DOHH2 (cell line): Measurements from ENCODE around the gene SEZ6.

Source experiments
- H3F3A ChIP-seq: fragments of 200-600 bp; sonication (generic), shearing (Covaris generic); 2 replicates; pipeline ENCODE4 v1.6.0; 2016; ENCODE audit warnings: antibody characterized with exemption, mild to moderate bottlenecking; ENCODE audit not compliant: control insufficient read depth, insufficient read depth
- H3K27ac ChIP-seq: fragments of 200-600 bp; sonication (generic); 2 replicates; pipeline ENCODE4 v1.5.1; 2014; ENCODE audit warnings: low read depth, mild to moderate bottlenecking, low read length, moderate library complexity
- H3K27me3 ChIP-seq: fragments of 200-600 bp; sonication (generic); 2 replicates; pipeline ENCODE4 v1.6.1; 2014; ENCODE audit warnings: mild to moderate bottlenecking, low read length, mixed read lengths; ENCODE audit not compliant: control insufficient read depth
- H3K36me3 ChIP-seq: fragments of 200-600 bp; sonication (generic); 2 replicates; pipeline ENCODE4 v1.6.1; 2014; ENCODE audit warnings: mild to moderate bottlenecking, low read length, moderate library complexity, mixed read lengths; ENCODE audit not compliant: control insufficient read depth
- H3K4me1 ChIP-seq: fragments of 200-600 bp; sonication (generic); 2 replicates; pipeline ENCODE4 v1.6.1; 2014; ENCODE audit warnings: mild to moderate bottlenecking, low read length, mixed read lengths; ENCODE audit not compliant: control insufficient read depth
- H3K4me2 ChIP-seq: fragments of 200-600 bp; sonication (generic); 2 replicates; pipeline ENCODE4 v1.6.0; 2014; ENCODE audit warnings: mild to moderate bottlenecking, low read length, moderate library complexity
- H3K4me3 ChIP-seq: fragments of 200-600 bp; sonication (generic); 2 replicates; pipeline ENCODE4 v1.5.1; 2014; ENCODE audit warnings: mild to moderate bottlenecking, low read length, mixed read lengths
- H3K79me2 ChIP-seq: fragments of 200-600 bp; sonication (generic); 2 replicates; pipeline ENCODE4 v1.6.1; 2014; ENCODE audit warnings: mild to moderate bottlenecking, low read length, mixed read lengths; ENCODE audit not compliant: control insufficient read depth
- H3K9me2 ChIP-seq: fragments of 200-600 bp; sonication (generic); replicated peaks from 2 replicates; pipeline ENCODE4 v1.6.1; 2014; ENCODE audit warnings: mild to moderate bottlenecking, low read length, mixed read lengths; ENCODE audit not compliant: control insufficient read depth
- H3K9me3 ChIP-seq: fragments of 200-600 bp; sonication (generic); 2 replicates; pipeline ENCODE4 v1.6.1; 2014; ENCODE audit warnings: antibody characterized with exemption, low read length, mixed read lengths; ENCODE audit not compliant: control insufficient read depth, insufficient read depth
- H4K20me1 ChIP-seq: fragments of 200-600 bp; sonication (generic); 2 replicates; pipeline ENCODE4 v1.6.0; 2014; ENCODE audit warnings: low read depth, mild to moderate bottlenecking, antibody characterized with exemption, low read length, moderate library complexity; ENCODE audit not compliant: control insufficient read depth, insufficient read depth
- CTCF ChIP-seq: fragments of 200-600 bp; sonication (generic); IDR thresholded peaks from one replicate; pipeline ENCODE4 v1.5.1; 2014; ENCODE audit warnings: antibody characterized with exemption, mild to moderate bottlenecking, low read depth, low read length; ENCODE audit not compliant: poor library complexity, severe bottlenecking
- EZH2phosphoT487 ChIP-seq: fragments of 200-600 bp; sonication (generic); IDR thresholded peaks from 2 replicates; pipeline ENCODE4 v1.6.1; 2017; ENCODE audit warnings: borderline replicate concordance, mild to moderate bottlenecking, antibody characterized with exemption, low read length, moderate library complexity, mixed read lengths

The SEZ6 gene

GRCh38 chr17:28985950-28986713 lies 19.7 kb downstream of the SEZ6 start:
- no peak for TF ChIP-seq CTCF
- no peak for TF ChIP-seq EZH2phosphoT487
- Histone ChIP-seq H3K4me2 (no peak overlapping the region), H3K4me1 (peaks cover 38% of the 10 kb centered on the region)

GRCh38 chr17:28983286-28984230 lies 22.3 kb downstream of the SEZ6 start:
- H3K9me2 ChIP-seq: no peaks in the 10 kb centered on the region
- H3K36me3 ChIP-seq: no peaks in the 10 kb centered on the region
- TF ChIP-seq EZH2phosphoT487 (no peak), CTCF (no peak)
- H3F3A ChIP-seq: peaks cover 4% of the 10 kb centered on the region; the same call in 1 of the 2 replicates
- H3K4me3 ChIP-seq: no peak overlapping the region
- H3K27me3 ChIP-seq: no peaks in the 10 kb centered on the region
- no peaks in the 10 kb centered on the region for H4K20me1 ChIP-seq
- H3K9me3 ChIP-seq: no peaks in the 10 kb centered on the region
- H3K4me2 ChIP-seq: peak overlapping the region; percentile 60; the same call in 1 of the 2 replicates
- H3K4me1 ChIP-seq: peaks cover 37% of the 10 kb centered on the region
- no peaks in the 10 kb centered on the region for H3K79me2 ChIP-seq
- H3K27ac ChIP-seq: peak overlapping the region; percentile 74

More at GRCh38 chr17:28985950-28986713, 19.7 kb downstream of the SEZ6 start:
- Histone ChIP-seq H3K79me2 (no peaks in the 10 kb centered on the region), H3K4me3 (no peak overlapping the region), H3F3A (peaks cover 4% of the 10 kb centered on the region; the same call in 1 of the 2 replicates), H3K9me3 (no peaks in the 10 kb centered on the region), H3K27me3 (no peaks in the 10 kb centered on the region), H3K9me2 (no peaks in the 10 kb centered on the region), H3K36me3 (no peaks in the 10 kb centered on the region), H3K27ac (no peak overlapping the region), H4K20me1 (no peaks in the 10 kb centered on the region)

- H3K4me1 ChIP-seq: peaks cover 31% of the 10 kb centered on the region
- peaks cover 4% of the 10 kb centered on the region; the same call in 1 of the 2 replicates for H3F3A ChIP-seq
- H3K4me3 ChIP-seq: peak overlapping the region; percentile 43
- H3K79me2 ChIP-seq: no peaks in the 10 kb centered on the region
- H3K4me2 ChIP-seq: peak overlapping the region; percentile 60
- no peaks in the 10 kb centered on the region for H3K9me3 ChIP-seq
- no peaks in the 10 kb centered on the region for H4K20me1 ChIP-seq
- H3K27ac ChIP-seq: peak overlapping the region; percentile 74
- TF ChIP-seq CTCF (no peak), EZH2phosphoT487 (no peak)
- H3K9me2 ChIP-seq: no peaks in the 10 kb centered on the region
- H3K27me3 ChIP-seq: no peaks in the 10 kb centered on the region
- no peaks in the 10 kb centered on the region for H3K36me3 ChIP-seq
These were observed 23.6 kb downstream of the SEZ6 start for GRCh38 chr17:28982131-28982793.
